Mammary epithelial cell (primary cell): ENCODE results near the gene DEPP1.

Experiments
- CTCF ChIP-seq, 2 donors: IDR thresholded peaks in 1 of 2; conservative IDR thresholded peaks in 1 of 2; 2 replicates each; pipeline ENCODE4 v1.5.1; 2011 to 2012; ENCODE audit warnings: inconsistent platforms in 2 of 2, low read length in 2 of 2, mild to moderate bottlenecking in 2 of 2, control low read depth in 1 of 2, low read depth in 1 of 2; ENCODE audit not compliant: insufficient read depth in 1 of 2; ENCODE audit errors: extremely low read depth in 1 of 2
- EZH2 ChIP-seq: IDR thresholded peaks from 2 replicates; pipeline ENCODE4 v1.6.1; 2012; ENCODE audit warnings: low read length, inconsistent platforms, borderline replicate concordance

GRCh38 chr10:44992070-44992731 lies 13.6 kb upstream of the DEPP1 start:
- no peak for TF ChIP-seq CTCF (conservative IDR thresholded peaks at IDR 0.05 in 1 of 2, IDR thresholded peaks at IDR 0.05 in 1 of 2; ENCODE audit: extremely low read depth in 1 of 2, insufficient read depth in 1 of 2, low read depth in 1 of 2, low read length in 2 of 2)
- no peak for TF ChIP-seq EZH2
